Activated naive CD8-positive, alpha-beta T cell treated with anti-CD3 and anti-CD28 coated beads for 36 hours (primary cell): ENCODE data around the gene HOXA10. TPM values are rescaled to one million over a fixed set of nuclear protein-coding genes. Genes with fewer than 3 reads are reported as not detected.

Source experiments
- DNase-seq: peaks from one replicate; pipeline ENCODE4 v3.0.0; 2021
- H3K27ac Mint-ChIP-seq: one replicate; pipeline ENCODE4 v1.8.0; 2022; ENCODE audit warnings: mild to moderate bottlenecking, moderate library complexity, mixed read lengths
- H3K27me3 Mint-ChIP-seq: one replicate; pipeline ENCODE4 v1.8.0; 2022; ENCODE audit warnings: mild to moderate bottlenecking, mixed read lengths
- H3K36me3 Mint-ChIP-seq: one replicate; pipeline ENCODE4 v1.8.0; 2021; ENCODE audit warnings: mild to moderate bottlenecking, mixed read lengths
- H3K4me1 Mint-ChIP-seq: one replicate; pipeline ENCODE4 v1.8.0; 2021; ENCODE audit warnings: mixed read lengths
- H3K4me3 Mint-ChIP-seq: one replicate; pipeline ENCODE4 v1.8.0; 2022; ENCODE audit warnings: mild to moderate bottlenecking, moderate library complexity, mixed read lengths
- H3K9me3 Mint-ChIP-seq: one replicate; pipeline ENCODE4 v1.8.0; 2022; ENCODE audit warnings: mixed read lengths
- total RNA-seq, 2 experiments: library from RNA; stranded (reverse); gene quantifications; one replicate each; pipeline ENCODE4 v1.2.3, GENCODE V29; 2021

The HOXA10 gene
- total RNA-seq, 2 experiments from 2014 or later, result not detected

DNA sequence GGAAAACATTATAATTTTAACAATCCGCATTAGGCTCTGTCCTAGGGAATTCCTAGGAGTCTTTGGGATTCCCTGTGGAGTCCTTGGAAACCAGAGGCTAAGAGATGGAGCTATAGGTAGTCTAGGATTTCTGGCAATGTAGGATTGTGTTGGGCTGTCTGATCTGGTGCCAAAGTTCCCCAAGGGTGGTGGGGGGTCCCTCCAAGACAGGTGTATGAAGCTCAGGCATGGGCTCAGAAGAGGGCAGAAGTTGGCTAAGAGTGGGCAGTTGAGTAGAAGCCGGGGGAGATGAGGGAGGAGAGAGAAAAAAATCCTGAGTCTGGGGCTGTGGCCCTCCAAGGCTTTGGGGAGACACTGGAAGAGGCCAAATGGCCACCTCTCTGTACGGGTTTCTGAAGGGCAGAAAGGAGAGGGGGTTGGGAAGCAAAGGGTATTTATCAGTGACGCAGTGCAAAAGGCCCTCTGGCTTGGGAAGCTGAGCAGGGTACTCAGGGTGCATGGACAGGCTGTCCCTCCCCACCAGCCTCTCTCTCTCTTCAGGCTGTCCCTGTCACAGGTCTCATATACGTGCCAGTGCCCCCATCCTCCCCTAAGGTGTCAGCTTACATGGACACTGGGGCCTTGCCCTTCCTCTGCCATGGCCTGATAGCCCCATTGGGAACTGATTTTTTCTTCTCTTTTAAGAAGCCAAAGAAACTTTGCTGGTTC, 27.5 kb downstream of the HOXA10 start:
- no peak overlapping the region for H3K4me3 Mint-ChIP-seq
- DNase-seq, result no peak
- H3K27me3 Mint-ChIP-seq, result peaks cover 82% of the 10 kb centered on the region
- peaks cover 1% of the 10 kb centered on the region for H3K36me3 Mint-ChIP-seq
- H3K9me3 Mint-ChIP-seq, result no peaks in the 10 kb centered on the region
- peaks cover 20% of the 10 kb centered on the region for H3K4me1 Mint-ChIP-seq
- no peak overlapping the region for H3K27ac Mint-ChIP-seq

DNA sequence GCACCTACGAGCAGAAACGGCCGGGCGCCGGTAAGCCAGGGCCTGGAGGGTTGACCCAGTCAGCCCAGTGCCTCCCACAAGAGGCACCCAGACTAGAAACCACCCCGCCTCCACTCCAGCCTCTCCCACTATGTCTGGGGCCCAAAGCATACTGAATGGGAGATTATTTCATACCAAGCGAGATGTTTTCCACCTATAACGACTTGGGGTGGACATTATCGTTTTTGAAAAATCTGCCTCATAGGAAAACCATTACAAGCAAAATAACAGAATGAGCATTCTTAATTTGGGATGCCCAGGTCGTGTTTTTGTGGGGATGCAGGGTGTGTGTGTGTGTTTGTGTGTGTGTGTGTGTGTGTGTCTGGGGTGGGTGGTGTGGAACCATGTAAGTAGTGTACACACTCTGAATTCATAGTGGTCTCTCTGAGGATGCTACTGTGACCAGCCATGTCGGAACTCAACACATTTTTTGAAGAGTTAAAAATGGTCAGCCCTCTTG, 28.2 kb downstream of the HOXA10 start:
- Mint-ChIP-seq H3K27ac (no peak overlapping the region), H3K27me3 (peaks cover 81% of the 10 kb centered on the region), H3K9me3 (no peaks in the 10 kb centered on the region), H3K4me1 (peaks cover 13% of the 10 kb centered on the region), H3K36me3 (peaks cover 1% of the 10 kb centered on the region), H3K4me3 (no peak overlapping the region)
- no peak for DNase-seq

DNA sequence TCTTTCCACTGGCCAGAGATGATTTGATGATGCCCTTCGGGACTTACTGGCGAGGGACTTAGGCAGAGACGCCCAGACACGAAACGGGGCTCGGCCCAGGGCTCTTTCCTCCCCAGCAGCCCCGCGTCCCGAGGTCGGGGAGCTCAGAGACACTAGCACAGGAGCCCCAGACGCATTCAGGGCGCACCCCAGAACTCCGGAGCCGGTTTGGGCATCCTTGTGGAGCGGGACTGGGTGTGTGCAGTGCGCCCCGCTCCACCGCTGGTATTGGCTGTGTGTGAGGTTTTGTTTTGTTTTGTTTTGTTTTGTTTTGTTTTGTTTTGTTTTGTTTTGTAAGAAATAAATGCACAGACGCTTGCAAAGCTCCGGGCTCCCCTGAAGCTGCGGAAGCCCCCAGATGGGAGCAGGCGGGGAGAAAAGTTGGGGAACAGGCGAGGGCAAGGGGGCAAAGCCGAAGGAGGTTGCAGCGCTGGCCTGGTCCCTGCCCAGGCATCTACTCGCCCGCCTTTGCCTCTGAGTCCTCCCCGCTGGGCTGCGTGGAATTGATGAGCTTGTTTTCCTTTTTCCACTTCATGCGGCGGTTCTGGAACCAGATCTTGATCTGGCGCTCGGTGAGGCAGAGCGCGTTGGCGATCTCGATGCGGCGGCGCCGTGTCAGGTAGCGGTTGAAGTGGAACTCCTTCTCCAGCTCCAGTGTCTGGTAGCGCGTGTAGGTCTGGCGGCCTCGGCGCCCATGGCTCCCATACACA, 28.8 kb downstream of the HOXA10 start:
- peaks cover 78% of the 10 kb centered on the region for H3K27me3 Mint-ChIP-seq

GRCh38 chr7:27144781-27145164, 29.3 kb downstream of the HOXA10 start:
- Mint-ChIP-seq H3K36me3 (peaks cover 1% of the 10 kb centered on the region), H3K27me3 (peaks cover 72% of the 10 kb centered on the region), H3K27ac (no peak overlapping the region), H3K4me1 (peaks cover 7% of the 10 kb centered on the region), H3K9me3 (no peaks in the 10 kb centered on the region), H3K4me3 (no peak overlapping the region)
- no peak for DNase-seq

More for the DNA sequence above, 28.8 kb downstream of the HOXA10 start:
- H3K27ac Mint-ChIP-seq, result no peak overlapping the region
- H3K36me3 Mint-ChIP-seq, result peaks cover 1% of the 10 kb centered on the region
- H3K4me3 Mint-ChIP-seq, result no peak overlapping the region
- no peaks in the 10 kb centered on the region for H3K9me3 Mint-ChIP-seq
- H3K4me1 Mint-ChIP-seq, result peaks cover 8% of the 10 kb centered on the region
- DNase-seq, result no peak

DNA sequence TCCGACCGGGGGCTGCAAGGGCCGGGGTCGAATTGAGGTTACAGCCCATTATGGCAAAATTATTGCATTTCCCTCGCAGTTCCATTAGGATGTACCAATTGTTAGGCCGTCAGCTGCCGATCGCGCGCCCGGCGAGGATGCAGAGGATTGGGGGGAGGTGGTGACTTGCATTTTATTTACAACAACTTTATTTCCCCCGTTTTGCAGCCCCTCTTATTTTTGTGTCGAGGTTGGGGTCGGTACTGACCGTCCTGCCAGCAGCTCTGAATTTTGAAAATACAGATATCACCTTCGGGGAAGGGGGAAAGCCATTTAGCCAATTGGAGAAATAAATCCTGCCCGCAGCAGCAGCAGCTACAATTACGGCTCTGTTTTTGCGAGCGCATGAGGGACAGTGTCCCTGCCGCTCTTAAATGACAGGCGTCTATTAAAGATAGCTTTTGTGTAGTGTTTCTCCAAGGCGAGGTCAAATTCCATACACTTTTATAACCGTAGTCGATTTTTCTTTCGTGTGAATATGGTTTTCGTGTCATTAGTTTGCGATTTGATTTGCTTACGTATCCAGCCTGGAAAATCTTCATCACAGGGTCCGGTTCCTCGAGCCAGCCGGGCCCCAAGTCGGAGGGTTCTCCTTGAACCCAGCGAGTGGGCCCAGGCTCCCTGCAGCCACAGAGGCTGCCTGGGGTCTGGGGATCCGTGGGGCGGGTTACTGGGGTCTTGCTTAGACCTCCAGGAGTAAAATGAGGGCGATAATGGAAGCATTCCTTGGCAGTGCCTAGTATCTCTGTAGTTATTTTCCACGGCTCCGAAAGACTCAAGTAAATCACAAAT, 30.0 kb downstream of the HOXA10 start:
- H3K27me3 Mint-ChIP-seq, result peaks cover 66% of the 10 kb centered on the region
- no peak for DNase-seq
- no peak overlapping the region for H3K4me3 Mint-ChIP-seq
- H3K4me1 Mint-ChIP-seq, result peaks cover 7% of the 10 kb centered on the region
- peaks cover 1% of the 10 kb centered on the region for H3K36me3 Mint-ChIP-seq
- no peaks in the 10 kb centered on the region for H3K9me3 Mint-ChIP-seq
- no peak overlapping the region for H3K27ac Mint-ChIP-seq

- no peaks in the 10 kb centered on the region for H3K9me3 Mint-ChIP-seq
- no peak within 1 kb of the TSS for H3K27ac Mint-ChIP-seq
- H3K36me3 Mint-ChIP-seq, result peaks cover 1% of the 10 kb centered on the region
- H3K27me3 Mint-ChIP-seq, result peaks cover 66% of the 10 kb centered on the region
- no peak for DNase-seq
- no peak within 1 kb of the TSS for H3K4me3 Mint-ChIP-seq
- H3K4me1 Mint-ChIP-seq, result peaks cover 4% of the 10 kb centered on the region
These were observed 30.8 kb downstream of the HOXA10 start, which contains the start of gene HOXA5 for GRCh38 chr7:27143023-27143949. HOXA5 (minus strand) TSS chr7:27143681; CDS start chr7:27143607, 74 bp downstream.

GRCh38 chr7:27142580-27143022, 31.5 kb downstream of the HOXA10 start:
- H3K27me3 Mint-ChIP-seq, result peaks cover 66% of the 10 kb centered on the region
- no peak for DNase-seq
- H3K27ac Mint-ChIP-seq, result no peak overlapping the region
- H3K4me1 Mint-ChIP-seq, result no peaks in the 10 kb centered on the region
- peaks cover 1% of the 10 kb centered on the region for H3K36me3 Mint-ChIP-seq
- H3K4me3 Mint-ChIP-seq, result no peak overlapping the region
- H3K9me3 Mint-ChIP-seq, result no peaks in the 10 kb centered on the region

DNA sequence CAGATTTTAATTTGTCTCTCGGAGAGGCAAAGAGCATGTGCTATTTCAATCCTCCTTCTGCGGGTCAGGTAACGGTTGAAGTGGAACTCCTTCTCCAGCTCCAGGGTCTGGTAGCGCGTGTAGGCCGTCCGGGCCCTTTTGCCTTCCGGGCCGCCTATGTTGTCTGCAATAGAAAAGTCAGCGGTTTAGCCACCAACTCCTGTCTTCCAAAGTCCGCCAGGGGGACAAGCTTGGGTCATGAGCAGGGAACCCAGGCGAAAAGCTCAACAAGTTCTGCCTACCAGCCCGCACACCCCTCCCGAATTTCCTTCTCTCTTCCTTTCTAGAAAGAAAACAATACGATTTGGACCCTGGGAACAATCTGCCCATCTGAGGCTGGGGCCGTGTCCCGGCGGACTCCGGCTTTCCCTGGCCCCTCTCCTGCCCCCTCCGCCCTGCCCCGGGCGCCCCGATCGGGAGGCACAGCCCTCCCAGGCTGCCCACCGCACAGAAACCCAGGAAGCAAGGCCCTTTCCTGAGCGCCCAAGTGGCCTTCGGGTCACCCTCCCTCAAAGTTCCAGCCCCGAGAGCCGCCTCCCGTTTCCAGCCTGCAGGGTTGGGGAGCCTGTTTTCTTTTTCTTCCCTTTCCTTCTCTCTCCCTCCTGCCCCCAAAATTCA, 32.1 kb downstream of the HOXA10 start:
- DNase-seq, result no peak
- Mint-ChIP-seq H3K36me3 (peaks cover 1% of the 10 kb centered on the region), H3K4me3 (no peak overlapping the region), H3K27ac (no peak overlapping the region), H3K4me1 (peaks cover 3% of the 10 kb centered on the region), H3K9me3 (no peaks in the 10 kb centered on the region), H3K27me3 (peaks cover 66% of the 10 kb centered on the region)

DNA sequence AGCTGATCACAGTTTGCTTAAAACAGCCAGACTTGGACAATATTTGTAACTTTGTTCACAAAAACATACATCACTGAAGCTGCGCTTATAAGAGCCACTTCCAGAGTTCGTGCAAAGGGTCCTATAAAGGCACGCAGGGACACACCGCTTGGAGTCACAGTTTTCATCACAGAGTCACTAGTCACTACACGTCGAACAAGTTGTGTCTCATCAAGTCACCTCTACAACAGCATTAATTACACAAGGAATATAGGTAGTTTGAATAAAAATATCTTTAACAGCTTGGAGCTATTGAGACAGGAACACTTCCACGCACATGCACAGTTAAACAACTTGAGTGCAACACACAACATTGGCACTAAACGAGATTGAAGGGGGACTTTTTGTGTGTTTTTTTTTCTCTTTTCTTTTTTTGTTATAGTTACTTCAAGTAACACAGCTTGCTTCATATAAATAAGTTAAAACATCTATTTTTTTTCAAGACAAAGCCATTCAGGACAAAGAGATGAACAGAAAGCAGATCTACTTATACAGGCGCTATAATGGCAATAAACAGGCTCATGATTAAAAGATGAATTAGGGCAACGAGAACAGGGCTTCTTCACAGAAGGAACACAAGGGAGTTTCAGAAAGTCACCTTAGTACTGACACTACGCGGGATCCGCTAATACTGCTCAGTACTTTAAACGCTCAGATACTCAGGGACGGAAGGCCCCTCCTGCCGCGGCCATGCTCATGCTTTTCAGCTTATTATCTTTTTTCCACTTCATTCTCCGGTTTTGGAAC, 32.8 kb downstream of the HOXA10 start:
- DNase-seq, result no peak
- Mint-ChIP-seq H3K4me3 (no peak overlapping the region), H3K4me1 (peaks cover 4% of the 10 kb centered on the region), H3K9me3 (no peaks in the 10 kb centered on the region), H3K36me3 (peaks cover 1% of the 10 kb centered on the region), H3K27me3 (peaks cover 64% of the 10 kb centered on the region), H3K27ac (no peak overlapping the region)

- H3K27ac Mint-ChIP-seq, result no peak overlapping the region
- H3K27me3 Mint-ChIP-seq, result peaks cover 64% of the 10 kb centered on the region
These were observed 33.8 kb downstream of the HOXA10 start for GRCh38 chr7:27140126-27140857.

GRCh38 chr7:27139334-27140125, 34.6 kb downstream of the HOXA10 start:
- H3K4me3 Mint-ChIP-seq, result no peak overlapping the region
- peaks cover 70% of the 10 kb centered on the region for H3K27me3 Mint-ChIP-seq
- no peak for DNase-seq
- no peaks in the 10 kb centered on the region for H3K9me3 Mint-ChIP-seq
- no peak overlapping the region for H3K27ac Mint-ChIP-seq
- peaks cover 11% of the 10 kb centered on the region for H3K4me1 Mint-ChIP-seq
- H3K36me3 Mint-ChIP-seq, result peaks cover 1% of the 10 kb centered on the region

More at GRCh38 chr7:27140126-27140857, 33.8 kb downstream of the HOXA10 start:
- Mint-ChIP-seq H3K36me3 (peaks cover 1% of the 10 kb centered on the region), H3K4me1 (peaks cover 5% of the 10 kb centered on the region), H3K9me3 (no peaks in the 10 kb centered on the region), H3K4me3 (no peak overlapping the region)
- DNase-seq, result no peak

GRCh38 chr7:27138985-27139333, 35.2 kb downstream of the HOXA10 start:
- H3K27me3 Mint-ChIP-seq, result peaks cover 70% of the 10 kb centered on the region
- no peak overlapping the region for H3K27ac Mint-ChIP-seq

More at GRCh38 chr7:27138985-27139333, 35.2 kb downstream of the HOXA10 start:
- H3K4me3 Mint-ChIP-seq, result no peak overlapping the region
- H3K9me3 Mint-ChIP-seq, result no peaks in the 10 kb centered on the region
- peaks cover 17% of the 10 kb centered on the region for H3K4me1 Mint-ChIP-seq
- no peak for DNase-seq
- H3K36me3 Mint-ChIP-seq, result peaks cover 1% of the 10 kb centered on the region
